Stimulated activated CD8-positive, alpha-beta memory T cell treated with anti-CD3 and anti-CD28 coated beads, Interleukin-7, amount 100 ng/mL, for 1 hour (primary cell): ENCODE measurements around the gene ECHS1.
A peak's percentile ranks its signal among the peaks of the same experiment; 100 is the strongest.
"Not testable (repeated sequence)": the region's sequence is repeated elsewhere in the genome, so short reads cannot be mapped to it uniquely, and the experiment has no call there.

Experiments used
- DNase-seq, 2 donors: peaks; one replicate each; pipeline ENCODE4 v3.0.0-alpha.2; 2020; ENCODE audit warnings: low read depth in 2 of 2

ECHS1 gene

GRCh38 chr10:133373174-133374090 is at the start of gene ECHS1:
TSS of gene ECHS1 (minus strand) at chr10:133373354. CDS start at chr10:133373333, 21 bp downstream.
- DNase-seq, result peak; percentile 83 to 85

- DNase-seq, result no peak
Measured at GRCh38 chr10:133422223-133422806, 49.2 kb upstream of the ECHS1 start.

- no peak for DNase-seq
Measured at GRCh38 chr10:133421336-133422222, 48.4 kb upstream of the ECHS1 start.

- DNase-seq, result no peak
Measured at GRCh38 chr10:133420579-133420978, 47.4 kb upstream of the ECHS1 start.

GRCh38 chr10:133420028-133420427 is 46.9 kb upstream of the ECHS1 start:
- DNase-seq, result no peak

- no peak for DNase-seq
Measured at GRCh38 chr10:133419211-133419950, 46.2 kb upstream of the ECHS1 start.

- DNase-seq, result no peak
Measured at GRCh38 chr10:133418289-133418993, 45.3 kb upstream of the ECHS1 start.

GRCh38 chr10:133415752-133416151 is 42.6 kb upstream of the ECHS1 start:
- no peak for DNase-seq

GRCh38 chr10:133414401-133414800 is 41.2 kb upstream of the ECHS1 start:
- DNase-seq, result not testable (repeated sequence)

- no peak for DNase-seq
Measured at GRCh38 chr10:133412381-133412711, 39.2 kb upstream of the ECHS1 start.

GRCh38 chr10:133411523-133412380 is 38.6 kb upstream of the ECHS1 start:
- no peak for DNase-seq

GRCh38 chr10:133405844-133406527 is 32.8 kb upstream of the ECHS1 start:
- DNase-seq, result no peak

- no peak for DNase-seq
Measured at GRCh38 chr10:133405272-133405671, 32.1 kb upstream of the ECHS1 start.

- no peak for DNase-seq
Measured at GRCh38 chr10:133403784-133404183, 30.6 kb upstream of the ECHS1 start.

GRCh38 chr10:133403359-133403758 is 30.2 kb upstream of the ECHS1 start:
- no peak for DNase-seq

GRCh38 chr10:133401981-133402725 is 29.0 kb upstream of the ECHS1 start:
- DNase-seq, result no peak

- DNase-seq, result no peak
Measured at GRCh38 chr10:133401500-133401899, 28.3 kb upstream of the ECHS1 start.

GRCh38 chr10:133400624-133401424 is 27.7 kb upstream of the ECHS1 start:
- DNase-seq, result no peak
